Glutamatergic neuron (in vitro differentiated cells): ENCODE data around the gene RAB1A. TPM values are rescaled to one million over a fixed set of nuclear protein-coding genes. Genes with fewer than 3 reads are reported as not detected.
"Not testable (repeated sequence)": the region's sequence is repeated elsewhere in the genome, so short reads cannot be mapped to it uniquely, and the experiment has no call there.

Source experiments
- DNase-seq: peaks from one replicate; pipeline ENCODE4 v3.0.0; 2022
- H3K27ac Mint-ChIP-seq: one replicate; pipeline ENCODE4 v1.8.0; 2020; ENCODE audit warnings: mild to moderate bottlenecking, mixed read lengths, inconsistent platforms; ENCODE audit not compliant: unreplicated experiment
- H3K27me3 Mint-ChIP-seq: one replicate; pipeline ENCODE4 v1.8.0; 2020; ENCODE audit warnings: mild to moderate bottlenecking, moderate library complexity, mixed read lengths, inconsistent platforms; ENCODE audit not compliant: unreplicated experiment
- H3K36me3 Mint-ChIP-seq: one replicate; pipeline ENCODE4 v1.8.0; 2020; ENCODE audit warnings: mild to moderate bottlenecking, mixed read lengths, inconsistent platforms; ENCODE audit not compliant: unreplicated experiment
- H3K4me1 Mint-ChIP-seq: one replicate; pipeline ENCODE4 v1.8.0; 2020; ENCODE audit warnings: mild to moderate bottlenecking, low read depth, mixed read lengths, inconsistent platforms; ENCODE audit not compliant: unreplicated experiment
- H3K4me3 Mint-ChIP-seq: one replicate; pipeline ENCODE4 v1.8.0; 2020; ENCODE audit warnings: mild to moderate bottlenecking, mixed read lengths, inconsistent platforms; ENCODE audit not compliant: unreplicated experiment
- H3K9me3 Mint-ChIP-seq: one replicate; pipeline ENCODE4 v1.8.0; 2020; ENCODE audit warnings: mild to moderate bottlenecking, moderate library complexity, mixed read lengths, inconsistent platforms; ENCODE audit not compliant: unreplicated experiment
- CTCF ChIP-seq: fragments of 200-600 bp; sonication (generic); IDR thresholded peaks from one replicate; pipeline ENCODE4 v1.5.0; 2021; ENCODE audit not compliant: partially characterized antibody, unreplicated experiment
- total RNA-seq: library from RNA; stranded (reverse); fragmentation: NEBNext Ultra II Directional; extraction: Animal tissue kit (Norgen Biotek cat#: 25700); gene quantifications from one replicate; pipeline ENCODE4 v1.2.1, GENCODE V29; 2021; ENCODE audit not compliant: unreplicated experiment

The RAB1A gene
- total RNA-seq, 1 donor from 2014 or later: 161 TPM

DNA sequence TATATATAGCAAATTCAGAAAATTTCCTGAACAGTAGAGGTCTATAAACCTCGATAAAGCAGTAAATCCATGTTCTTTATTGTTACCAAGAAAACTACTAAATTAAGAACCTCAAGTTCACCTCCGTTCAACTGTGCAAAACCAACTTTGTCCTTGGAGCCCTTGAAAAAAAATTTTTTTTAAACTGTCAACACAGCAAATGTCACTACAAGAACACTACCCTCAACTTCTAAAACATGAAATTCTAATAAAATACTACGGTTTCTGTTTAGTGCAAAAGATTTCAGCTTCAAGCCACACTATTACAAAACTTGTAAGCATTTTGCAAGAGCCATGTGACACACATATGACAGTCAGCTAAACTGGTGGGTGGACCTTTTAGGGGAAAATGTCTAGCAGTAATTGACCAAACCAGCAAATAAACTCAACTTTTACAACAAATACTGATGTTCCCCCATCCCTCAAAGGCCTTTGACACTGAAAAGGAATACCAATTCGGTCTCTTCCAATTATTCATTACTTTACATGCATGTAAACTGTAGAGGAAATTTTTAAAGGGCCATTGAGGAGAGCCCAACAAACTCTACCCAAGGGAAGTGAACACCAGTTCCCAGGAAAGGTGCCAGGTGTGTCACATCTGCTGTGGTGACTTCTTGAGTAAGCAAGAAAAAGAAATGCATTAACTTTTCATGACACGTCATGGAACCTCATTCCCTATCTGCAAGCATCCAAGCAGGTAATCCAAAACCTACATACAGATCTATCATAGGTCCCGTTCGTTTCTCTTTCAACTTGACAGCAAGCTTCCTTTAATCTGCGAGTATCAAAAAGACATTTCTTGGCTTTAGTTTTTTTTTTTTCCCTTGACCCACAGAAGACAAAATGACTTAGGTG is 1.4 kb downstream of the RAB1A start:
- DNase-seq: no peak
- TF ChIP-seq CTCF: no peak
- Mint-ChIP-seq H3K27me3 (no peaks in the 10 kb centered on the region), H3K9me3 (peaks cover 5% of the 10 kb centered on the region), H3K36me3 (no peaks in the 10 kb centered on the region), H3K4me3 (peak overlapping the region; percentile 88), H3K27ac (peak overlapping the region; percentile 98), H3K4me1 (peaks cover 12% of the 10 kb centered on the region)

DNA sequence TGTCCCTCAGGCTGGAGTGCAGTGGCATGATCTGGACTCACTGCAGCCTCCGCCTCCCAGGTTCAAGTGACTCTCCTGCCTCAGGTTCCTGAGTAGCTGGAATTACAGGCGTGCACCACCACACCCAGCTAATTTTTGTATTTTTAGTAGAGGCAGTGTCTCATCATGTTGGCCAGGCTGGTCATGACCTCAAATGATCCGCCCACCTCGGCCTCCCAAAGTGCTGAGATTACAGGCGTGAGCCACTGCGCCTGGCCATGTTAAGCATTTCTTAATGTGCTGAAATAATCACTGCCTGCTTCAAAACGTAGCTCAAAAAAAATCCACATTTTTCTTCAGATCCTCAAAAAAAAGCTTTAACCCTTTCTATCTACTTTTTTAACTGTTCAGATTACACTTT is 4.4 kb downstream of the RAB1A start:
- not testable (repeated sequence) for H3K27me3 Mint-ChIP-seq, DNase-seq, H3K4me3 Mint-ChIP-seq, H3K27ac Mint-ChIP-seq, H3K36me3 Mint-ChIP-seq, H3K9me3 Mint-ChIP-seq
- H3K4me1 Mint-ChIP-seq: peaks cover 17% of the 10 kb centered on the region

DNA sequence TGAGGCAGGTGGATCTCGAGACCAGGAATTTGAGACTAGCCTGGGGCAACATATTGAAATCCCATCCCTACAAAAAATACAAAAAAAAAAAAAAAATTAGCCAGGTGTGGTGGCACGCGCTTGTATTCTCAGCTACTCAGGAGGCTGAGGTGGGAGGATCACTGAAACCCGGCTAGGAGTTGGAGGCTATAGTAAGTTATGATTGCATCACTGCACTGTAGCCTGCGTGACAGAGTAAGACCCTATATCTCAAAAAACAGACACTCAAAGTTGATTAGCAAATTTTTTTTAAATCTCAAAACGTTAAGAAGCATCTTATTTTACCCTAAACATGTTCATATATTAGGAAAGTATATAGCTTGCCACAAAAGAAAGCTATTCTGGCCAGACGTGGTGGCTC is 7.6 kb downstream of the RAB1A start:
- H3K36me3 Mint-ChIP-seq: no peaks in the 10 kb centered on the region
- H3K9me3 Mint-ChIP-seq: peaks cover 2% of the 10 kb centered on the region
- DNase-seq: no peak
- no peak overlapping the region for H3K27ac Mint-ChIP-seq
- TF ChIP-seq CTCF: no peak
- H3K4me3 Mint-ChIP-seq: no peak overlapping the region
- H3K4me1 Mint-ChIP-seq: peaks cover 11% of the 10 kb centered on the region
- H3K27me3 Mint-ChIP-seq: no peaks in the 10 kb centered on the region

- peaks cover 5% of the 10 kb centered on the region for H3K4me1 Mint-ChIP-seq
- no peak overlapping the region for H3K4me3 Mint-ChIP-seq
- H3K36me3 Mint-ChIP-seq: no peaks in the 10 kb centered on the region
- no peak overlapping the region for H3K27ac Mint-ChIP-seq
- H3K9me3 Mint-ChIP-seq: peaks cover 2% of the 10 kb centered on the region
- no peak for TF ChIP-seq CTCF
- no peak for DNase-seq
- no peaks in the 10 kb centered on the region for H3K27me3 Mint-ChIP-seq
Measured at GRCh38 chr2:65120990-65121693, 8.8 kb downstream of the RAB1A start.

DNA sequence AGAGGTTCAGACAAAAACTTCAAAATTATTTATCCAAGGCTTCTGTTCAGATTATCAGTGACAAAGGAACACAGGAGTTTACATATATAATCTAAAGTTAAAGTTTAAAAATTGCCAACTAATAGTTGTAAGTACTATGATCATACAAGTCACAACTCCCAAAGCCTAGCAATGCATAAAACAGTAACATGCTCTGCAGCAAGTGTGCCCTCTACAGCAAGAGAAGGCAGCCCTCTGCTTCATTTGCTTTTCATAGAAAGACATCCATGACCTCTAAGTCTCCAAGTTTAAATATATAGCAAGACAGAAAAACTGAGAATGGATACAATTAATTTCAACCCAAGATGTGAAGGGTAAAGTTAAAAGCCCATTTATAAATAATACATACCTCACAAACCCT is 13.3 kb downstream of the RAB1A start:
- H3K4me3 Mint-ChIP-seq: no peak overlapping the region
- no peaks in the 10 kb centered on the region for H3K27me3 Mint-ChIP-seq
- TF ChIP-seq CTCF: no peak
- H3K27ac Mint-ChIP-seq: no peak overlapping the region
- DNase-seq: no peak
- peaks cover 10% of the 10 kb centered on the region for H3K4me1 Mint-ChIP-seq
- no peaks in the 10 kb centered on the region for H3K36me3 Mint-ChIP-seq
- H3K9me3 Mint-ChIP-seq: peaks cover 2% of the 10 kb centered on the region
